HUES48 (cell line): Measurements from ENCODE around the gene EID3.
"Not testable (repeated sequence)": the region's sequence is repeated elsewhere in the genome, so short reads cannot be mapped to it uniquely, and the experiment has no call there.

Experiments used
- H3K27ac ChIP-seq: one replicate; pipeline ENCODE4 v1.7.0; 2013; ENCODE audit warnings: low read depth, low read length, inconsistent platforms
- H3K27me3 ChIP-seq: 2 replicates; pipeline ENCODE4 v1.6.1; 2013; ENCODE audit warnings: mild to moderate bottlenecking, low read length; ENCODE audit not compliant: control insufficient read depth, insufficient read depth
- H3K36me3 ChIP-seq: 2 replicates; pipeline ENCODE4 v1.6.1; 2013; ENCODE audit warnings: low read length; ENCODE audit not compliant: control insufficient read depth, insufficient read depth
- H3K4me1 ChIP-seq: 2 replicates; pipeline ENCODE4 v1.6.1; 2013; ENCODE audit warnings: mild to moderate bottlenecking, low read length; ENCODE audit not compliant: control insufficient read depth, insufficient read depth
- H3K4me3 ChIP-seq: 2 replicates; pipeline ENCODE4 v1.5.1; 2013; ENCODE audit warnings: mild to moderate bottlenecking, low read depth, low read length
- H3K9ac ChIP-seq: 2 replicates; pipeline ENCODE4 v1.6.1; 2013; ENCODE audit warnings: mild to moderate bottlenecking, low read depth, low read length, moderate library complexity
- H3K9me3 ChIP-seq: 2 replicates; pipeline ENCODE4 v1.6.1; 2013; ENCODE audit warnings: low read length; ENCODE audit not compliant: control insufficient read depth, insufficient read depth

EID3 gene

DNA sequence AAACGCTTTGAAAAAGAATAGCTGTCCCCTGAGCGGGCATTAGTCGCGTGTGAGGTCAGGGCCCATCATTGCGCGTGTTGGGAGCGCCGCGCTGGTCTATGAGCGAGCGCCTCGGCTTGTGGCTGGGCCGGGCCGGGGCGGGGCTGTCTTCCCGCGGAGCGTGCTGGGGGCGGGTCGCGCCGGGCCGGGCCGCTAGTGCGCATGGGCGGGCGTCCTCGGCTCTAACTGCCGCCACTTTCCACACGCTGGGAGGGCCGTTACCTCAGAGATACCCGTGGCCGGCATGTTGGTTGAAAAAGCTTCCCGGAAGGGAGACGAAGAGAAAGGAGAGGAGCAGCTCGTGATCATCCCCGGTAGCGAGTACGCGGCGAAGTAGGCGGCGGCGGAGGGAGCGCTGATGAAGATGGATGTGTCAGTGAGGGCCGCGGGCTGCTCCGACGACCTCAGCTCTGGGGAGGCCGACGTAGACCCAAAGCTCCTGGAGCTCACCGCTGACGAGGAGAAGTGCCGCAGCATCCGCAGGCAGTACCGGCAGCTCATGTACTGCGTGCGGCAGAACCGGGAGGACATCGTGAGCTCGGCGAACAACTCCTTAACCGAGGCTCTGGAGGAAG lies at the start of gene EID3:
Gene EID3 (plus strand): TSS at position 202 of the 614 bp plus-strand sequence. CDS start 196 bp downstream, at position 398.
- H3K27me3 ChIP-seq = no peaks in the 10 kb centered on the region
- peaks cover 28% of the 10 kb centered on the region for H3K36me3 ChIP-seq
- peak within 1 kb of the TSS; percentile 46 for H3K27ac ChIP-seq
- H3K4me1 ChIP-seq = peaks cover 25% of the 10 kb centered on the region
- no peaks in the 10 kb centered on the region for H3K9me3 ChIP-seq
- H3K4me3 ChIP-seq = peak within 1 kb of the TSS; percentile 59
- H3K9ac ChIP-seq = peak within 1 kb of the TSS; percentile 2; the same call in 1 of the 2 replicates

DNA sequence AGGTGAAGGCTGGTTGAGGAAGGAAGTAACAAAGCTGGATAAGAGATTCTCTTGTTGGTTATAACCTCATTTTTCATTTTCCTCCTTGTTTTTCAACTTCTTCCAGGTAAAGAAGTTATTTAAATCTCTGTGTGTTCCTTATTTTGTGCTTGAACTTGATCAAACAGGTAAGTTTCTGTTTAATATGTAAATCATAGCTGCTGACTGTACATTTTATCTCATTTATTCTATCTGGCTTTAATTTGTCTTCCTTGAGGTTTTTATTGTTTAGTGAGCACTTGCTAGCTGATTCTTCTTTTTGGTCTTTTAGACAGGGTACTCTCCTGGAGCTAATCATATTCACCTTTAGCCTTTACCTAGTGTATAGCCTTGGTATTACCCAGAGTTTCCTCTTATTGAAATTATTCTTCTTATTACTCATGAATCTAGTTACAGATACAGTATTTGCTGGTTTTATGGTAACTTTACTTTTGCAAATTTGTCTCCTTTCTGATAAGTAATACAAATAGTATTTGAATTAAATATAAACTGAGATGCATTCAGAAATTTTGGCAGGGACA lies 45.5 kb upstream of the EID3 start:
- Histone ChIP-seq H3K9me3 (no peaks in the 10 kb centered on the region), H3K27ac (no peak overlapping the region), H3K4me1 (no peaks in the 10 kb centered on the region), H3K36me3 (no peaks in the 10 kb centered on the region), H3K9ac (no peak overlapping the region), H3K27me3 (no peaks in the 10 kb centered on the region), H3K4me3 (no peak overlapping the region)

DNA sequence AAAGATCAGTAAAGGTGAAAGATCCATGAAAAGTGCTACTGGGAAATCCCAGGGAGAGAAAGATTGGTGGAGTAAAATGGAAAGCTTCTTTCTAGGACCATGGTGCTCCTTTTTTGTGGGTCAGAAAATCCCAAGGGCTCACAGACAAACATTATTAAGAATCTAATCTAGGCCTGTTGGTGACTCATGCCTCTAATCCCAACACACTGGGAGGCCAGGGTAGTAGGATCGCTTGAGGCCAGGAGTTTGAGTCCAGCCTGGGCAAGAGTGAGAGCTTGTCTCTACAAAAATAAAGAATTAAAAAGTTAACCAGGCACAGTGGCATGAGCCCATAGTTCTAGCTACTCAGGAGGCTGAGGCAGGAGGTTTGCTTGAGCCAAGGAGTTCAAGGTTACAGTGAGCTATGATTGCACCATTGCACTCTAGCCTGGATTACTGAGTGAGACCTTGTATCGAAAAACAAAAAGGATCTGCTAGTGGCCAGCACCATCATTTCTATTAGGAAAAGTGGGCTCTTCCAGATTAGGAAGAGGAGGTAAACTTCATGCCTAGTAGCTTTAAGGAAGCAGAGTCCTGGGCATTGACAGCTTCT lies 45.0 kb upstream of the EID3 start:
- Histone ChIP-seq H3K4me3 (no peak overlapping the region), H3K4me1 (peaks cover 4% of the 10 kb centered on the region), H3K9me3 (no peaks in the 10 kb centered on the region), H3K36me3 (no peaks in the 10 kb centered on the region), H3K27me3 (no peaks in the 10 kb centered on the region), H3K9ac (no peak overlapping the region), H3K27ac (no peak overlapping the region)

DNA sequence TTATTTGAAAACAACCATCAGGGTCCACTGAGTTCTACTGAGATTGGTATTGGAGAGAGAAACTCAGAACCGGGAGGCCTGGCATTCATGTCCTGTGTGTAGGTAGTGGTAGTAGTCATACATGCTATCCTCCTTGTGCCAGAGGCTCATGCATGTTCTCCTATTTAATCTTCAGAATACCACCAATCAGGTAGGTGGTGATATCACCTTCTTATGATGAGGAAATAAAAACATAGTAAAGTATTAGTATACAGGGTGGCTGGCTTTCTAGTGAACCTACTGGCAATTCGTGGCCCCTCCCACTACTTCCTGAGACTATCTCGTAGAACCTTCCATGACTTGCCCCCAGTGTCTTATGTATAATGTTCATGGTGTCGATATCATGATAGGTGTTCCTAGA lies 40.5 kb upstream of the EID3 start:
- no peak overlapping the region for H3K4me3 ChIP-seq
- H3K27ac ChIP-seq = no peak overlapping the region
- no peaks in the 10 kb centered on the region for H3K36me3 ChIP-seq
- H3K4me1 ChIP-seq = peaks cover 11% of the 10 kb centered on the region
- no peak overlapping the region for H3K9ac ChIP-seq
- no peaks in the 10 kb centered on the region for H3K9me3 ChIP-seq
- H3K27me3 ChIP-seq = no peaks in the 10 kb centered on the region

DNA sequence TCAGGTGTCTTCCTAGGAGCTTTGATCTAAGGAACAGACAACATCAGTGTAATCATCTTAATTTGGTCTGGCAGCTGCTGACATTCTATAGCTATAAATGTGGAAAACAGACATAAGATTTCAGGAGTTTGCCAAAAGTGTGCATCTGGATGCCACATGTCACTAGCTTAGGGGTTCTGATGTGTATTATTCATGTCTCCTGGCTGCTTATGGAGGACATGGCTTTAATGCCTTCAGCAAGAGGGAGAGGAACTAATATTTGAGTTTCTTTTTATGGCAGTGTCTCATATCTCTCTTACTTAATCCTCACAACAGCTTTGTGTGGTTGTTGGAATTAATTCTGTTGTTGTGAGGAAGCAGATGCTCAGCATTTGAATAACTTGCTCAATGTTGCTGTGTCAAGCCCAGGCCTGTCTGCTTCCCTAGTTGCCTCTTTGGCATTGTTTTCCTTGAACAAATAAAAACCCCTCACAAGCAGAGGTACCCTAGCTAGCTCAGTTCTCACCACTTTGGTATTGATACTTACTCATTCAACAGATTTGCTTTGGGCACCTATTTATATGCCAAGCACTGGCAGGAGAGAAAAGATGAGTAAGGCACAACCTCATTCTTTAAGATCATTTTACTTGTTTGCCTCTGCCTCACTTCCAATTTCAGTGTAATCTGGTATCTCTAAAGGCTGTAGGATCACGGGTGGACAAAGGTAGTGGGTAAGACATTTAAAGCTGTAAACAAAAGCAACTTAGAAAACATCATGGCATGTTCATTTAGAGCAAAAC lies 39.8 kb upstream of the EID3 start:
- Histone ChIP-seq H3K4me3 (no peak overlapping the region), H3K27ac (no peak overlapping the region), H3K9me3 (no peaks in the 10 kb centered on the region), H3K36me3 (no peaks in the 10 kb centered on the region), H3K27me3 (no peaks in the 10 kb centered on the region), H3K9ac (no peak overlapping the region), H3K4me1 (peaks cover 11% of the 10 kb centered on the region)

DNA sequence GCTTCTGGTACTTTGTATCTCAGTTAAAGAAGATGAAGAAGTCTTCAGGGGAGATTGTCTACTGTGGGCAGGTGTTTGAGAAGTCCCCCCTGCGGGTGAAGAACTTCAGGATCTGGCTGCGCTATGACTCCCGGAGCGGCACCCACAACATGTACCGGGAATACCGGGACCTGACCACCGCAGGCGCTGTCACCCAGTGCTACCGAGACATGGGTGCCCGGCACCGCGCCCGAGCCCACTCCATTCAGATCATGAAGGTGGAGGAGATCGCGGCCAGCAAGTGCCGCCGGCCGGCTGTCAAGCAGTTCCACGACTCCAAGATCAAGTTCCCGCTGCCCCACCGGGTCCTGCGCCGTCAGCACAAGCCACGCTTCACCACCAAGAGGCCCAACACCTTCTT lies 38.1 kb upstream of the EID3 start:
- peaks cover 11% of the 10 kb centered on the region for H3K4me1 ChIP-seq
- H3K36me3 ChIP-seq, H3K27ac ChIP-seq, H3K4me3 ChIP-seq, H3K9ac ChIP-seq, H3K9me3 ChIP-seq, H3K27me3 ChIP-seq: not testable (repeated sequence)

DNA sequence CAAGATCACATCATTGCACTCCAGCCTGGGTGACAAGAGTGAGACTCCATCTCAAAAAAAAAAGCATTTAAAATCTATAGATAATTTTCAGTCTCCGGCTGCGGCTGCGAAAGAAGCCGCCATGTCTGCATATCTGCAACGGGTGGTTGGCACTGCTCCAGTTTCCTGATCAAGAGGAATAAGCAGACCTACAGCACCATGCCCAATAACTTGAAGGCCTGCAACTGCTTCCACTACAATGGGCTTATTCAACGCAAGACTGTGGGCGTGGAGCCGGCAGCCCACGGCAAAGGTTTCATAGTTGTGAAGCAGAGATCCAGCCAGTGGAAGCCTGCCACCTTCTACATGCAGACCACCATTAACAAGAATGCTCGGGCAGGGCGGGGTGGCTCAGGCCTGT lies 30.6 kb upstream of the EID3 start:
- Histone ChIP-seq H3K4me3 (no peak overlapping the region), H3K4me1 (no peaks in the 10 kb centered on the region), H3K9me3 (no peaks in the 10 kb centered on the region), H3K27me3 (no peaks in the 10 kb centered on the region), H3K9ac (no peak overlapping the region), H3K27ac (no peak overlapping the region), H3K36me3 (no peaks in the 10 kb centered on the region)

DNA sequence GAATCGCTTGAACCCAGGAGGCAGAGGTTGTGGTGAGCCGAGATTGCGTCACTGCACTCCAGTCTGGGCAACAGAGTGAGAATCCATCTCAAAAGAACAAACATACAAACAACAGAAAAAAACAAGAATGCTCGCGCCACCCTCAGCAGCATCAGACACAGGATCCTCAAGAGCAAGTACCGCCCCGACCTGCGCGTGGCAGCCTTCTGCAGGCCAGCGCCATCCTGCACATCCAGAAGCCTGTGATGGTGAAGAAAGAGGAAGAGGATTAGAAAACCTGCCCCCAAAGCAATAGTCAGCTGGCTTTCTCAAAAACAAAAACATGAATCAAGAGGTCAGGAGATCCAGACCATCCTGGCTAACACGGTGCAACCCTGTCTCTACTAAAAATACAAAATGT lies 30.0 kb upstream of the EID3 start:
- Histone ChIP-seq H3K4me1 (no peaks in the 10 kb centered on the region), H3K9ac (no peak overlapping the region), H3K9me3 (no peaks in the 10 kb centered on the region), H3K36me3 (no peaks in the 10 kb centered on the region), H3K27me3 (no peaks in the 10 kb centered on the region), H3K27ac (no peak overlapping the region), H3K4me3 (no peak overlapping the region)

DNA sequence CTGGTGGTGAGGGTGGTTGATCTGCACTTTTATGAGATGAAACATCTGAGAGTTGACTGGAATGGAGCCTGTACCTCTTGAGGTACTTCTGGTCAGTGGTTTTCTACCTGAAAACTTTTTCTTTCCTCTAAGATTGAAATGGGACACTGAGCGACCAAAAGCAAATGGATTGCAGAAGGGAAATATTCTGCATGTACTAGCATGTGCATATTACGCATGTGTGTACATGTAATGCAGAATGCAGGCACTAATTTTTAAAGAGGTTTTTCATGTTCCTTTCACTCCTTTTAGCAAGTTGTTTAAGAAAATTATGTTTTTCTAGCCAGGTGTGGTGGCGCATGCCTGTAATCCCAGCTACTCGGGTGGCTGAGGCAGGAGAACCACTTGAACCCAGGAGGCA lies 28.7 kb upstream of the EID3 start:
- no peak overlapping the region for H3K4me3 ChIP-seq
- no peaks in the 10 kb centered on the region for H3K4me1 ChIP-seq
- no peaks in the 10 kb centered on the region for H3K36me3 ChIP-seq
- no peaks in the 10 kb centered on the region for H3K9me3 ChIP-seq
- no peak overlapping the region for H3K9ac ChIP-seq
- no peak overlapping the region for H3K27ac ChIP-seq
- no peaks in the 10 kb centered on the region for H3K27me3 ChIP-seq

DNA sequence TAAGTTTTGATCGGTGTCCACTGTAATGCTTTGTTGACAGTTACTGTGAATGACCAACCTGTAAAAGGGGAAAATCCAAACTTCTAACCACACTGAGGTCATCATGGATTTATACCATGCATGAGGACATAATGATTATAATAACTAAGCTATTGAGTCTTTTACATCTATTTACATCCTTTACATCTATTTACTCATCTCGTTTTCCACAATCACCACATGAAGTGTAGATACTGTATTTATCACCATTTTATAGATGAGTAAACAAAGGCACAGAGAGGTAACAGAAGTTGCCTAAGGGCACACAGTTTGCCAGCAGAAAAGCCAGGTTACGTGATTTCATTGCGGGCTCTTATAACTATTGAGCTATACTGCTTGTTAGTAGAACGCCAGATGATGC lies 27.9 kb upstream of the EID3 start:
- no peaks in the 10 kb centered on the region; the same call in 1 of the 2 replicates for H3K4me1 ChIP-seq
- no peaks in the 10 kb centered on the region for H3K9me3 ChIP-seq
- no peak overlapping the region for H3K4me3 ChIP-seq
- H3K9ac ChIP-seq = no peak overlapping the region
- H3K27ac ChIP-seq = no peak overlapping the region
- H3K36me3 ChIP-seq = no peaks in the 10 kb centered on the region
- no peaks in the 10 kb centered on the region for H3K27me3 ChIP-seq
